KMS-11 (cell line): Measurements from ENCODE around the gene NPL.

Experiments
- H2AFZ ChIP-seq: fragments of 200-600 bp; sonication (generic); 2 replicates; pipeline ENCODE4 v1.6.1; 2016; ENCODE audit warnings: antibody characterized with exemption, mixed run types, low read depth
- H3K27ac ChIP-seq: fragments of 200-600 bp; sonication (generic); 2 replicates; pipeline ENCODE4 v1.6.1; 2016; ENCODE audit warnings: mild to moderate bottlenecking, mixed run types
- H3K27me3 ChIP-seq: fragments of 200-600 bp; sonication (generic); 2 replicates; pipeline ENCODE4 v1.6.1; 2017; ENCODE audit warnings: mild to moderate bottlenecking, low read depth, mixed run types, moderate library complexity; ENCODE audit not compliant: insufficient read depth
- H3K36me3 ChIP-seq: fragments of 200-600 bp; sonication (generic); 2 replicates; pipeline ENCODE4 v1.6.1; 2017; ENCODE audit warnings: mild to moderate bottlenecking, mixed run types; ENCODE audit not compliant: insufficient read depth
- H3K4me1 ChIP-seq: fragments of 200-600 bp; sonication (generic); 2 replicates; pipeline ENCODE4 v1.6.1; 2016; ENCODE audit warnings: mild to moderate bottlenecking, low read depth, mixed run types; ENCODE audit not compliant: poor library complexity, severe bottlenecking
- H3K4me2 ChIP-seq: fragments of 200-600 bp; sonication (generic); 2 replicates; pipeline ENCODE4 v1.7.0; 2016; ENCODE audit warnings: mild to moderate bottlenecking, mixed run types
- H3K4me3 ChIP-seq: fragments of 200-600 bp; sonication (generic); IDR thresholded peaks from 2 replicates; pipeline ENCODE4 v1.6.1; 2017; ENCODE audit warnings: low read depth, low read length, mixed read lengths; ENCODE audit not compliant: insufficient read depth
- H3K79me2 ChIP-seq: fragments of 200-600 bp; sonication (generic); 2 replicates; pipeline ENCODE4 v1.6.1; 2016; ENCODE audit warnings: low read depth, mixed run types; ENCODE audit not compliant: insufficient read depth
- H3K9ac ChIP-seq: fragments of 200-600 bp; sonication (generic); 2 replicates; pipeline ENCODE4 v1.6.1; 2016; ENCODE audit warnings: mild to moderate bottlenecking, mixed run types
- H4K20me1 ChIP-seq: fragments of 200-600 bp; sonication (generic); 2 replicates; pipeline ENCODE4 v1.6.1; 2016; ENCODE audit warnings: mild to moderate bottlenecking, mixed run types; ENCODE audit not compliant: insufficient read depth
- CTCF ChIP-seq: fragments of 200-600 bp; sonication (generic); conservative IDR thresholded peaks from 2 replicates; pipeline ENCODE4 v1.6.1; 2017; ENCODE audit warnings: low read depth, mild to moderate bottlenecking, antibody characterized with exemption, low read length, moderate library complexity, mixed read lengths

Gene NPL

GRCh38 chr1:182845379-182845778 is 55.8 kb downstream of the NPL start:
- H3K79me2 ChIP-seq = peaks cover 98% of the 10 kb centered on the region
- peaks cover 97% of the 10 kb centered on the region for H4K20me1 ChIP-seq
- no peak for TF ChIP-seq CTCF
- no peak overlapping the region for H3K4me2 ChIP-seq
- H3K4me3 ChIP-seq = no peak overlapping the region
- H3K27me3 ChIP-seq = no peaks in the 10 kb centered on the region
- H2AFZ ChIP-seq = no peak overlapping the region
- H3K9ac ChIP-seq = no peak overlapping the region
- H3K36me3 ChIP-seq = peaks cover 74% of the 10 kb centered on the region
- H3K4me1 ChIP-seq = peaks cover 79% of the 10 kb centered on the region
- H3K27ac ChIP-seq = no peak overlapping the region

GRCh38 chr1:182845894-182846293 is 56.3 kb downstream of the NPL start:
- H3K27me3 ChIP-seq = no peaks in the 10 kb centered on the region
- no peak overlapping the region for H3K27ac ChIP-seq
- H3K4me1 ChIP-seq = peaks cover 73% of the 10 kb centered on the region
- H4K20me1 ChIP-seq = peaks cover 97% of the 10 kb centered on the region
- TF ChIP-seq CTCF = no peak
- no peak overlapping the region for H2AFZ ChIP-seq
- H3K79me2 ChIP-seq = peaks cover 98% of the 10 kb centered on the region
- no peak overlapping the region for H3K9ac ChIP-seq
- peaks cover 76% of the 10 kb centered on the region for H3K36me3 ChIP-seq
- H3K4me3 ChIP-seq = no peak overlapping the region
- no peak overlapping the region for H3K4me2 ChIP-seq

- Histone ChIP-seq H3K27me3 (no peaks in the 10 kb centered on the region), H3K79me2 (peaks cover 98% of the 10 kb centered on the region), H3K4me2 (no peak overlapping the region), H4K20me1 (peaks cover 97% of the 10 kb centered on the region), H2AFZ (no peak overlapping the region), H3K4me3 (no peak overlapping the region), H3K36me3 (peaks cover 88% of the 10 kb centered on the region), H3K9ac (no peak overlapping the region), H3K4me1 (peaks cover 61% of the 10 kb centered on the region), H3K27ac (no peak overlapping the region)
- no peak for TF ChIP-seq CTCF
Observed at GRCh38 chr1:182847105-182847504, 57.5 kb downstream of the NPL start.

- Histone ChIP-seq H3K36me3 (peaks cover 88% of the 10 kb centered on the region), H3K4me2 (no peak overlapping the region), H3K4me1 (peaks cover 46% of the 10 kb centered on the region), H3K27ac (no peak overlapping the region), H3K9ac (no peak overlapping the region), H3K79me2 (peaks cover 98% of the 10 kb centered on the region), H3K4me3 (no peak overlapping the region), H3K27me3 (no peaks in the 10 kb centered on the region), H2AFZ (no peak overlapping the region), H4K20me1 (peaks cover 86% of the 10 kb centered on the region)
- TF ChIP-seq CTCF = no peak
Observed at GRCh38 chr1:182848736-182849135, 59.2 kb downstream of the NPL start.
